ENCODE data around the gene CATSPER3. TPM values are rescaled to one million over a fixed set of nuclear protein-coding genes. Genes with fewer than 3 reads are reported as not detected.
A peak's percentile ranks its signal among the peaks of the same experiment; 100 is the strongest.

CATSPER3 gene
- total RNA-seq, 1 experiment from 2014 or later: 0.50 TPM

DNA sequence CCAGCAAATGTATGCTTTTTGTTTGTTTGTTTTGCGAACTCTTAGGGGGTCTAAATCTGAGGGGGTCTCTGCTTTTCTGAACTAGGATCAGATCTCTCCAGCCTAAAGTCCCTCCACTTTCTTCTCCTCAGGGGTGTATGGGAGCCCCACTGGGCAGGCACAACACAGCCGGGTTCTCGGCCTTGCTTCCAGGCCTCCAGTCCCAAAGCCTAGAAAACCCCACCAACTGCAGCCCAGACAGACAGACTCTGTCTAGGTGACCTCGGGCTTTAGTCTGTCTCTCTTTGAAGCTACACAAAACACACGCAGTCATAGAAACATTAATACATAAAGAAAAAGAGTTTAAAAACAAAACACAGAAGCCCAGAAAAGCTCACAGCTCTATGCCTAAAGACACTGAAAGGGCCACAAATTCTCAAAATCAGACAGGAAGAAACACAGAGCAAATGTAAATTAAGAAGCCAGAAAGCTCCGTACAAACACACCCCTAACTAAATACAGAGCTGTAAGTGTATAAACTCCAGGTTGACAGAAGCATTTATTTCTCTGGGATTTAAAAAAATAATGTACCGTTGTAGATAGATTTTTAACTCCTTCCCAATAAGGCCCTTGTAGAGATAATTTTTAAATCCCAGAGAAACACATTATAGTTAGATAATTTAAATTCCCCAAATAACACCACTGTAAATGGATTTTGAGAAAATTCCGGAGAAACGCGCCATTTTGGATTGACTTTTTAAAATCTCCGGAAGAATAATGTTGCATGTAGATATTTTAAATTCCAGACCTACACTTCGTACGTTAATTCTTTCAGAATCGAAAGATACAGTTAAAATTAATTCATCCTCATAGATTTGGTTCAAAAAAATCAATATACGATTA lies 64.3 kb downstream of the CATSPER3 start:
- TF ChIP-seq, protein P1, sequence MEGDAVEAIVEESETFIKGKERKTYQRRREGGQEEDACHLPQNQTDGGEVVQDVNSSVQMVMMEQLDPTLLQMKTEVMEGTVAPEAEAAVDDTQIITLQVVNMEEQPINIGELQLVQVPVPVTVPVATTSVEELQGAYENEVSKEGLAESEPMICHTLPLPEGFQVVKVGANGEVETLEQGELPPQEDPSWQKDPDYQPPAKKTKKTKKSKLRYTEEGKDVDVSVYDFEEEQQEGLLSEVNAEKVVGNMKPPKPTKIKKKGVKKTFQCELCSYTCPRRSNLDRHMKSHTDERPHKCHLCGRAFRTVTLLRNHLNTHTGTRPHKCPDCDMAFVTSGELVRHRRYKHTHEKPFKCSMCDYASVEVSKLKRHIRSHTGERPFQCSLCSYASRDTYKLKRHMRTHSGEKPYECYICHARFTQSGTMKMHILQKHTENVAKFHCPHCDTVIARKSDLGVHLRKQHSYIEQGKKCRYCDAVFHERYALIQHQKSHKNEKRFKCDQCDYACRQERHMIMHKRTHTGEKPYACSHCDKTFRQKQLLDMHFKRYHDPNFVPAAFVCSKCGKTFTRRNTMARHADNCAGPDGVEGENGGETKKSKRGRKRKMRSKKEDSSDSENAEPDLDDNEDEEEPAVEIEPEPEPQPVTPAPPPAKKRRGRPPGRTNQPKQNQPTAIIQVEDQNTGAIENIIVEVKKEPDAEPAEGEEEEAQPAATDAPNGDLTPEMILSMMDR (conservative IDR thresholded peaks at IDR 0.05): no peak
- H3K4me2 ChIP-seq (ENCODE audit: insufficient read depth, insufficient read length, low read length): peak overlapping the region; percentile 64
- peak overlapping the region in 1 of 2 experiments; percentile 75; a peak in 3 of 5 replicates for H3K4me3 Mint-ChIP-seq
- no peaks in the 10 kb centered on the region for H3K9me3 ChIP-seq (ENCODE audit: control insufficient read depth, low read depth, low read length)
- H2BK120ac ChIP-seq (ENCODE audit: low read depth, low read length, poor library complexity, severe bottlenecking): no peak overlapping the region
- H2BK20ac ChIP-seq (ENCODE audit: low read depth, low read length, poor library complexity, severe bottlenecking): no peak overlapping the region
- no peak overlapping the region for H2BK12ac ChIP-seq (ENCODE audit: insufficient read length, low read depth, low read length)
- H3K4me1 Mint-ChIP-seq: peaks cover 20 to 46% of the 10 kb centered on the region in 2 experiments
- no peak overlapping the region for H4K91ac ChIP-seq (ENCODE audit: insufficient read length, low read depth, low read length)
- no peak overlapping the region for H3K4ac ChIP-seq (ENCODE audit: low read depth, low read length)
- no peak overlapping the region for H2BK15ac ChIP-seq (ENCODE audit: low read depth, low read length)
- H2BK5ac ChIP-seq (ENCODE audit: insufficient read length, low read length): no peak overlapping the region
- no peak overlapping the region for H4K8ac ChIP-seq (replicated peaks; ENCODE audit: insufficient read length, low read depth, low read length)
- DNase-seq: no peak
- no peak overlapping the region for H3K27ac Mint-ChIP-seq
- no peak overlapping the region for H3K56ac ChIP-seq (ENCODE audit: insufficient read length, low read depth, low read length)
- H3K79me1 ChIP-seq (ENCODE audit: insufficient read depth, low read depth, low read length, poor library complexity, severe bottlenecking): no peaks in the 10 kb centered on the region
- H4K20me1 ChIP-seq (ENCODE audit: control insufficient read depth, insufficient read depth, insufficient read length): no peaks in the 10 kb centered on the region
- no peaks in the 10 kb centered on the region for H3K79me2 ChIP-seq (ENCODE audit: insufficient read depth, low read length)
- peaks cover 0 to 10% of the 10 kb centered on the region in 2 experiments; a peak in 2 of 5 replicates for H3K9me3 Mint-ChIP-seq
- WGBS (ENCODE audit: extremely low coverage, insufficient read length, low lambda C conversion rate): no CpG with 5 or more reads among the region's 15 CpGs
- no peak overlapping the region for H3K14ac ChIP-seq (ENCODE audit: insufficient read depth, low read length)
- peaks cover 94% of the 10 kb centered on the region for H3K27me3 Mint-ChIP-seq (ENCODE audit: low read depth)
- H3K36me3 Mint-ChIP-seq (ENCODE audit: insufficient read depth in 1 of 3, low read depth in 3 of 3): no peaks in the 10 kb centered on the region; a peak in 1 of 7 replicates
- peaks cover 8% of the 10 kb centered on the region for H3K23me2 ChIP-seq (ENCODE audit: insufficient read length, low read depth, low read length, poor library complexity, severe bottlenecking)
- H3T11ph ChIP-seq (ENCODE audit: low read length): no peak overlapping the region
- no peak overlapping the region for H3K18ac ChIP-seq (ENCODE audit: insufficient read length, low read depth, low read length)
- no peak overlapping the region for H2AK5ac ChIP-seq (ENCODE audit: insufficient read length, low read length)
- no peak overlapping the region for H3K9ac ChIP-seq (ENCODE audit: extremely low read depth, insufficient read length, low read length)
- H3K27me3 ChIP-seq (ENCODE audit: insufficient read depth, low read length): peaks cover 93% of the 10 kb centered on the region
- H3K23ac ChIP-seq (ENCODE audit: insufficient read length, low read depth, low read length): no peak overlapping the region
- no peaks in the 10 kb centered on the region for H3K4me1 ChIP-seq (ENCODE audit: insufficient read depth, low read length)
- no peak overlapping the region for H4K5ac ChIP-seq (ENCODE audit: insufficient read length, low read depth, low read length)
- H3K27ac ChIP-seq (ENCODE audit: insufficient read length, low read depth, low read length): no peak overlapping the region
- no peak overlapping the region for H2AFZ ChIP-seq (ENCODE audit: low read length)

Data from H9 (cell line).